ENCODE data around the gene KBTBD12.

Gene KBTBD12

GRCh38 chr3:127979473-127979872, 64.4 kb downstream of the KBTBD12 start:
- no peak overlapping the region for H3K4me3 ChIP-seq (ENCODE audit: control insufficient read depth, low read depth, low read length)
- TF ChIP-seq, protein P1, sequence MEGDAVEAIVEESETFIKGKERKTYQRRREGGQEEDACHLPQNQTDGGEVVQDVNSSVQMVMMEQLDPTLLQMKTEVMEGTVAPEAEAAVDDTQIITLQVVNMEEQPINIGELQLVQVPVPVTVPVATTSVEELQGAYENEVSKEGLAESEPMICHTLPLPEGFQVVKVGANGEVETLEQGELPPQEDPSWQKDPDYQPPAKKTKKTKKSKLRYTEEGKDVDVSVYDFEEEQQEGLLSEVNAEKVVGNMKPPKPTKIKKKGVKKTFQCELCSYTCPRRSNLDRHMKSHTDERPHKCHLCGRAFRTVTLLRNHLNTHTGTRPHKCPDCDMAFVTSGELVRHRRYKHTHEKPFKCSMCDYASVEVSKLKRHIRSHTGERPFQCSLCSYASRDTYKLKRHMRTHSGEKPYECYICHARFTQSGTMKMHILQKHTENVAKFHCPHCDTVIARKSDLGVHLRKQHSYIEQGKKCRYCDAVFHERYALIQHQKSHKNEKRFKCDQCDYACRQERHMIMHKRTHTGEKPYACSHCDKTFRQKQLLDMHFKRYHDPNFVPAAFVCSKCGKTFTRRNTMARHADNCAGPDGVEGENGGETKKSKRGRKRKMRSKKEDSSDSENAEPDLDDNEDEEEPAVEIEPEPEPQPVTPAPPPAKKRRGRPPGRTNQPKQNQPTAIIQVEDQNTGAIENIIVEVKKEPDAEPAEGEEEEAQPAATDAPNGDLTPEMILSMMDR (IDR thresholded peaks at IDR 0.05; ENCODE audit: control insufficient read depth, insufficient read depth, low read depth, low read length, missing control alignments) = no peak

GRCh38 chr3:127981097-127981496, 66.1 kb downstream of the KBTBD12 start:
- TF ChIP-seq, protein P1 (IDR thresholded peaks at IDR 0.05; ENCODE audit: control insufficient read depth, insufficient read depth, low read depth, low read length, missing control alignments) = no peak
- DNase-seq (ENCODE audit: low read depth) = no peak

More at GRCh38 chr3:127979473-127979872, 64.4 kb downstream of the KBTBD12 start:
- DNase-seq (ENCODE audit: low read depth) = no peak

GRCh38 chr3:127982155-127982554, 67.1 kb downstream of the KBTBD12 start:
- TF ChIP-seq, protein P1 (IDR thresholded peaks at IDR 0.05; ENCODE audit: control insufficient read depth, insufficient read depth, low read depth, low read length, missing control alignments) = no peak
- no peak overlapping the region for H3K4me3 ChIP-seq (ENCODE audit: control insufficient read depth, low read depth, low read length)
- no peak for DNase-seq (ENCODE audit: low read depth)

More at GRCh38 chr3:127981097-127981496, 66.1 kb downstream of the KBTBD12 start:
- H3K4me3 ChIP-seq (ENCODE audit: control insufficient read depth, low read depth, low read length) = no peak overlapping the region

DNA sequence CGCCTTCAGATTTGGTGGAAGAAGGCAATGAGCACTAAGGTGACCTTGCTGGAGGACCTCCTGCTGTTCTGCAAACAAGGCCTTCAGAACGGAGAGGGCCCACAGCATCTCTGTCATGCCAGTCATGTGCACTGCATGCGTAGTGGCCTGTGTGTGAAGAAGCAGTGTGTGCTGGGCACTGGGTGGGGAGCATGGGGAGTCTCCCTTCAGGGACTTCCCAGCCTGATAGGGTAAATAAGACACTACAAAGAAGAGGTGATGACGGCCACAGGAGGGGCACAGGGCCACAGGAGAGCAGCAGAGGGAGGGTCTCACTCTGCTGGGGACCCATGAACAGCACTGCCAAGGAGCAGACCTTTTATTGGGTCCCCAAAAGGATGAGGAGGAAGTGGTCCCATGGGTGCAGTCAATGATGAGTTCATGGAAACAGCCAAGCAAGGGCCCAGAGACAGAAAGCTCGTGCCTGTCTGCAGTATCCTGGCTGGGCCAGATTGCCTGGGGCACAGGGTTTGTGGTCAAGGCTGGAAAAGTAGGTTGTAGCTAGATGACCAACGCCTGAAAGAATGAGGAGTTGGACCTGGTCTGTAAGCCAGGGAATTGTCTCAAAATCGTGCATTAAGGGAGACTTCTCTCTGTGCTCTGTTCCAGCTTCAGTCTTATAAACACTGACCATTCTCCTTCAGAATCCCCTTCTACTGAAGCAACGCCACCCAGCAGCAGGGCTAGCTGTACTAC, 69.4 kb downstream of the KBTBD12 start:
- DNase-seq (ENCODE audit: low read depth) = peak; percentile 55
- no peak overlapping the region for H3K4me3 ChIP-seq (ENCODE audit: control insufficient read depth, low read depth, low read length)
- TF ChIP-seq, protein P1 (IDR thresholded peaks at IDR 0.05; ENCODE audit: control insufficient read depth, insufficient read depth, low read depth, low read length, missing control alignments) = no peak

GRCh38 chr3:127985216-127985615, 70.2 kb downstream of the KBTBD12 start:
- TF ChIP-seq, protein P1 (IDR thresholded peaks at IDR 0.05; ENCODE audit: control insufficient read depth, insufficient read depth, low read depth, low read length, missing control alignments) = no peak
- DNase-seq (ENCODE audit: low read depth) = no peak
- no peak overlapping the region for H3K4me3 ChIP-seq (ENCODE audit: control insufficient read depth, low read depth, low read length)

DNA sequence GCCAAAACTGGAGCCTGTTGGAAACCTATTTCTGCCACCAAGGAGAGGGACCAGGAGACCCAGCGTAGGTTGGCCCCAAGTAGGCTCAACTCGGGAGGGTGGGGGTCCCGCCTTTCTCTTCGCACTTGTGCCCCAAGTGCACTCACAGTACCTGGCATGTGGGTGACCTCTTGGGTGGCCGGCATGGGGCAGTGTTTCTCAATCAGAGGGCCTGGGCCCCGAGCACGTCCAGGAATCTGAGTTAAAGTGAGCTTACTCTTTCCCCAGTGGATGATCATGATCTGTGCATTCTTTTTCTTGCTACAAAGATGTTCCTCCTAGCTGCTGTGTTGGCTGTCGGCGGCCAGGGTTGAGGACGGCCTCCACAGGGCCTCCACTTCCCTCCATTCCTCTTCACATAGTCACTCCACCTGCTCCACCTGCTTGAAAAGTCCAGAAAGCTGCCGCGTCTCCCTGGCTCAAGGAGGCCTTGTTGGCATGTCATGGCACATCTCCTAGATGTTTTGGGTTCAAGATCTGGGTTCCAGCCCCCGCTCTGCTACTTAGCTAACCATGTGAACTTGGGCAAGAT, 70.7 kb downstream of the KBTBD12 start:
- TF ChIP-seq, protein P1 (IDR thresholded peaks at IDR 0.05; ENCODE audit: control insufficient read depth, insufficient read depth, low read depth, low read length, missing control alignments) = no peak
- DNase-seq (ENCODE audit: low read depth) = no peak
- no peak overlapping the region for H3K4me3 ChIP-seq (ENCODE audit: control insufficient read depth, low read depth, low read length)
